Activated CD4-positive, alpha-beta T cell treated with anti-CD3 and anti-CD28 coated beads, Interleukin-2, Interleukin-4, amounts not matched to agents 100 ng/mL and 50 ng/mL, durations not matched to agents 16 hours and 8 hours (primary cell): Measurements from ENCODE around the gene ACSF3.
"Not testable (repeated sequence)": the region's sequence is repeated elsewhere in the genome, so short reads cannot be mapped to it uniquely, and the experiment has no call there.

Source experiments
- DNase-seq: peaks from one replicate; pipeline ENCODE4 v3.0.0-alpha.2; 2020; ENCODE audit warnings: low spot score

ACSF3 gene

DNA sequence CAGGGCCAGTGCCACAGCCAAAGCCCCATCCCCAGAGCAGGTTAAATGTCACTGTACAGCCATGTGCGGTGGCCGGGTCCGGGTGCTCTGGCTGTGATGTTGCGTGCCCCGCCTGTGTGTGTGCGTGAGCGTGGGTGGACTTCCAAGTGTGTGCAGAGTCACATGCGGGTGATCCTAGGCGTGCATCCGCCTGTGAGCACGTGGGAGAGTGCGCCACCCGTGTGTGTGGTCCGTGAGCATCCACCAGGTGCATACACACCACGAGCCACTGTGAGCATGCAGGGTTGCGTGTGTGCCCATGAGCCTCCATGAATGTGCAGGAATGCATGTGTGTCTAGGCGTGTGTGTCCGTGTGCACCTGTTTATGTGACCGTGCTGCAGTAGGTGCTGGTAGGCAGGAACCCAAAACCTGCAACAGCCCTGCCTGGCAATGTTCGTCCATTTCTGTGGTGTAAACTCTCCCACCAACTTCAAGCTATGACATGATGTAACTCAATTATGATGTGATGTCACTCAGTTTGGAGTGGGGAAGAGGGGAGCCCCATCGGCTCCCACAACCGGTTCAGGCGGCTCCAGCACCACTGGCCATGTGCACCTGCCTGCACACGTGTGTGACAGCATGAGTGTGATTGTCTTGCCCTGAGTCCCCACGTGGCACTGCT is 37.6 kb upstream of the ACSF3 start:
- DNase-seq: no peak

DNA sequence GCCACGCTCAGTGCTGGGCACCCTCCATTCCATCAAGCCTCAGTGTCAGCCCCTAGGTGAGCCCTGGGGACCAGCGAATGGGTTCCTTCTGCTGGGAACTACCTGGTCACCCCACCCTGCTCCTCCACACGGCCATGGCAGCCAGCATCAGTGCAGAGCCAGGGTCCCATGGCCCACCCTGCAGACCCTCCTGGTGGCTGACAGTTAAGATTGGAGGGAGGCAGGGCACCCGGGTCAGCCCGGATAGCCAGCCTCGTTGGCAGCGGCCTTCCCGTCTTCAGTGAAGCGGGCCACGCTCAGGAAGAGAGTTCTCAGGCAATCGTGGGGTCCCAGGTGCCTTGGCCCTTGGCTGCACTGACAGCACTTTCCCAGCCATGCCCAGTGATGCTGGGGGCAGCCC is 37.1 kb upstream of the ACSF3 start:
- DNase-seq: no peak

DNA sequence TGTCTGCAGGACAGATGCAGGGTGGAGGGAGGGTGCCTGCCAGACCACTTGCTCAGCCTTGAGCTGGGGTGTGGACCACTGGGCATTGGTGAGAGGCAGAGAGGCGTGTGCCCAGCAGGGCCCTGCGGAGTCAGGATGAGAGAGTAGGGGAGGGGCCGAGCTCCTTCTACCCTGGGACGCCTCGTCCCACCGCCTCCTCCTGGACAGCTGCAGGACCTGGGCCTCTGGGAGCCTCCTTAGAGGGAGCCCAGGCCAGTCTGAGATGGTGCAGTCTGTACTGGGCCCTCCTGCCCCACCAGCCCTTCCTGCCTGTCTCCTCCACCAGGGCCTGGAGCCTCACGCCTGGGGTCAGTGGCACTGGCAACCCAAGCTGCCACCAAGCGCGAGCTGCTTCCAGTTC is 35.9 kb upstream of the ACSF3 start:
- DNase-seq: no peak

DNA sequence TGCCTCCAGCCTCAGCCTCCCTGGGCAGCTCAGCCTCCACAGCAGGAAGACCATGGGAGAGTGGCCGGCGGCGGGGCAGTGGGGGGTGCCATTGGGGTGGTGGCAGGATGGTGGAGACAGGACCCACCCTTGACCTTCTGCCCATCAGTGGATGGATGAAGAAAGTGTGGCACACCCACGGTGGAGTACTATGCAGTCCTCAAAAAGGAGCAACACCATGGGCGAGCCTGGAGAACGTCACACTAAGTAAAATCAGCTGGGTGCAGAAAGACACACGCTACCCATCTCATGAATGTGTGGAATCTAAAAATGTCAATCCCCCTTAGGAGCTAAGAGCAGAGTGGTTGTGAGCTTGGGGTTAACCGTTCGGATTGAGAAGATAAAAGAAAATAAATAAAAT is 34.8 kb upstream of the ACSF3 start:
- no peak for DNase-seq

DNA sequence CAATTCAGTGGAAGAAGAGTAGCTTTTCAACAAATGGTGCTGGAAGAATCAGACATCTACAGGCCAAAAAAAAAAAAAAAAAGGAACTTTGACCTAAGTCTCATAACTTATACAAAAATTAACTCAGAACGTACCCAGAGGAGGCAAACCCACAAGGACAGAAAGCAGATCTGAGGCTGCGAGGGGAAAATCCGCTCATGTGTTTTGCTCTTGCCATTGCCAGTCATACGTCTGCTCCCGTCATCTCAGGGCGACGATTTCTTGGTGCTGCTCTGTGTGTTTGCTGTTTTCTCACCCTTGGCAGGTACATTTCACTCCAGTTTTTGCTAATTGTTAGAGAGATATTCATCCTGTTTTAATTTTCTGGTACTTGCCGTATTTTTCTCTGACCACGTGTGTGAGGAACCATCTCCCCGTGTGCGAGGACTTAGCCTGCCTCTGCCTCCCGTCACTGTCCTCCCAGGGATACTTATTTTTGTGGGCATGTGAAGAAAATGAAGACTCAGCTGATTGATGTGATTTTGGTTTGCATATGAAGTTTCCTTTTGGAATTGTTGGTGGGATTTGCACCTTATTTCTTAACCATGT is 33.4 kb upstream of the ACSF3 start:
- DNase-seq: peak; percentile 15

DNA sequence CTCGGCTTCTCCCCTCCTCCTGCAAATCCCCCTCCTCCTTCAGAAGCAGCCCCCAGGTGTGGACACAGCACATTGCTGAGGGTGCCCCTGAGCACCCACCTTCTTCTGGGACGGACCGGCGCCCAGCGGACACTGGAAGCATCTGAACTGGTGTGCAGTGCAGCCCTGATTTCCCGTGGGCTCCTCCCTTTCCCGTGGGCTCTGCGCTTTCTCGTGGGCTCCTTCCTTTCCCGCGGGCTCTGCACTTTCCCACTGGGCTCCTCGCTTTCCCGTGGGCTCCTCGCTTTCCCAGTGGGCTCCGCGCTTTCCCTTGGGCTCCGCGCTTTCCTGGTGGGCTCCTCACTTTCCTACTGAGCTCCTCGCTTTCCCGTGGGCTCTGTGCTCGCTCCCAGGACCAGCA is 32.6 kb upstream of the ACSF3 start:
- no peak for DNase-seq

DNA sequence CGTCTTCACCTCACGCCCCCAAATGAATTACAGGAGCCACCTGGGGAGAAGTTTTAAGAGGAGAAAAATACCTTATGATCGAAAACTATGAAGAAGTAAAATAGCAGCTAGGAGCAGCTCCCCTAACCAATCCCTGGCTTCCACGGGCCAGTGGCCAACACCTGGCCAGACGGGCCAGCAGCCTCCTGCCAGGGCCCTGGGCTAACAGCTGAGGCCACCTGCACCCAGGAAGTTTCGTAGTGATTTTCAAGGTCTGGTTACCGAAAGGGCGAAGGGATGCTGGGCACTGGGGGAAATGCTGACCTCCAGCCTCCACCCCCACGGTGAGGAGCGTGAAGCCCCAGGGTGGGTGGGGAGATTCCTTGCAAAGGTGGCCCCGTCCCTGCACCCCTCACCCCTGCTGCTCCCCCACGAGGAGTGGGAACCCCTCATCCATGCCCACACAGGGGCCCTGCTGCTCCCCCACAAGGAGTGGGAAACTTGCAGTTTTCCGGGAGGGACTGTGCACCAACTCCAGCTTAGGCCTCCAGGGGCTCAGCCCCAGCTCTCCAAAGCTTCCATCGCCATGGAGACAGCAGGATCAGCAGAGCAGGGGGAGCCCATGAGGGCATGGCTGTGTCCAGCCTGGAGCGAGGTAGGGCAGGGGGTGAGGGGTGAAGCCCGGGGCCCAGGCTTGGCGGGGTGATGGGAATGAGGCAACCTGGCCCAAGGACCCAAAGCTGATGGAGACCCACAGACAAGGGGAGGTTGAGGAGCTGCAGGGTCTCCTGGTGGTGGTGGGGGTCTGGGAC is 31.9 kb upstream of the ACSF3 start:
- DNase-seq: no peak

DNA sequence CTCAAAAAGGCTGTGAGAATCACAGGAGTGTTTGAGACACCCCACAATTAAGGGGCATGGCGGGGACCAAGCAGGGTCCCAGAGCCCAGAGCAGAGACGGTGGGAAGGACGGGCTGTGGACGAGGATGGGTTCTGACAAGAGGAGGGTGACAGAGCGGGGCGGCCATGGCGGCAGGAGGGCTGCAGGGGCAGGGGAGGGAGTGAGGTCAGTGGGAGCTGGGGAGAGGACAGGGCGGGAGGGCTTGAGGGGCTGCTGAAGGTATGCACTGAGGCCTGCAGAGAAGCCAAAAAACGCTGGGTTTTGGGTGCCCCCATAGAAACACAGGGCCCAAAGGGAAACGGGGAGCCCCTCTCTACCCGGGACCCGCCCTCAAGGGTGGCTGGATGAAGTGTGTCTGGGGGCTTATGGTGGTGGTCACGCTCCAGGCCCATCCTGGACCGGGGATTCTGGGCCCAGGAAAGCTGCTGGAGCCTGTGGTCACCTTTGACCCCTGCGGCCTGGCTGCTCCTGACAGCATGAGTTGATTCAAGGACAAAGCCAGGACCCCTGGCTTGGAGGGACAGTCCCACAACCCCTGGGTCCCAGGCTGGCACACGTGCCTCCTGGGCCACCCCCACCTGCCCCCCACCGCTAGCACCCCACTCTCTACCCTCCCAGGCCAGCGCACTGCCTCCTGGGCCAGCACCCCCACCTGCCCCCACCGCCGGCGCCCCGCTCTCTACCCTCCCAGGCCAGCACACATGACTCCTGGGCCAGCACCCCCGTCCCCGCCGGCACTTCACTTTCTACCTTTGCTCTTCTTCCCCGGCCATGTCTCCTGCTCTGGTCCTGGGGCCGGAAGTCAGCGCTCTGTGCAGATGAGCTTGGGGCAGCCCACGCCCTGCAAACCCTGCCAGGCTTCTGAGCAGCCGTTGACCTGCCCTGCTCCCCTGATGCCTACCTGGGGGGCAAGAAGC is 31.0 kb upstream of the ACSF3 start:
- DNase-seq: no peak

DNA sequence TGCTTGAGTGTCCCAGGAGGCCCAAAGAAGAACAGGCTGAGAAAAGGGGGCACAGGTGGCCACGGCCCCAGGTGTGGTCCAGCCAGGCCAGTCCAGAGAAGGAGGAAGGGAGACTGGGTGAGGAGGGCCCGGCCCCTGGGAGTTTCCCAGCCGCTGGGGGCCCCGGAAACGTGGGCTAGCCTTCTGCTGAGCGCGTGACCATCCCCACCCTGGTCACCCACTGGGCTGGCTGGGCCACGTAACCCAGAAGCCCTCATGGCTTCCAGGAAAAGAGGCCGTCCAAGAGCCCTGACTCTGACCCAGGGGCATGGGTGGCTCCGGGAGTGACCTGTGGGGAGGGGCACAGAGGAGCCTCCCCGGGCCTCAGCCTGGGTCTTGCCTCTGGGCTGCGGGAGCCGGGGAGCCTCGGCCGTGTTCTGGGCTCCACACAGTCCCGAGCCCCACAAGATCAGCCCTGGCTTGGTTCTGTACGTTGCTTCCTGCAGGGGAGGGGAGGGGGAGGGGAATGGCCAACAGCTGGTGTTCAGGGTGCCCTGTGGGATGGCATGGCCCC is 29.8 kb upstream of the ACSF3 start:
- DNase-seq: no peak

DNA sequence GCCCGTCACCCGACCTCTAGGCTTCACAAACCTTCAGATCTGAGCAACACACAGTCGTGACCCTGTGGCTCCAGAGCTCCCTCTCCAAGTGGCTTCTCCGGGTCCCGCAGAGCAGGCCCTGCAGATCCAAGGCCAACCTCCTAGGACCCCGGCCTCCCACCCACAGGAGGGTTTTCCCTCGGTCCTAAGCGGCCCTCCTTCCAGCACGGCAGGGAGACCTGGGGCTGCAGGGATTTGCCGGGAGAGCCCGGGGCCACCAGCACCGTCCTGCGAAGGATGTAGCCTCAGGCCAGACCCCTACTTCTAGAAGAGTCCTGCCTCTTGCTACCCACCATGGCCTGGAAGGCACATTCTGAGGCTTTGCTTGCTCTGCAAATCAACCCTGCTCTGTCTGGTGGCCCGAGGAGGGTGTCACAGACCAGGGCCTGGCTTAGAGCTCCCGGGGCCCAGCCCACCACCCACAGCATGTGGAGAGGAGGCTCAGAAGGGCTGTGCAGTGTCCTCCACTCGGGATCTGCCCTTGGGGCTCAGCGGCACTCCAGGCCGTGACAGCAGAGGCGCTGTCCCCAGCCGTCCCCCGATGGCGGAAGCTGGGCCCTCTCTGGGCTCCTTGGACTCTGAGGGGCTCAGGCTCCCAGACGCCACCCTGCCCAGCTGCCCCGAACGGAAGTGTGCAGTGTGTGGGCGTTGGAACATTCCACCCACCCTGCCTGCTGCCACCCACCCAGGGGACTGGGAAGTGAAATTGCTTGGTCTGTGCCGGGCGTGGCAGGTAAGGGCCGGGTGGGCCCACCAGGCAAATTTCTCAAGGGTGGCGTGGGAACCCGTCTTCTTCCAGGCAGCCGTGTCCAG is 28.8 kb upstream of the ACSF3 start:
- no peak for DNase-seq

DNA sequence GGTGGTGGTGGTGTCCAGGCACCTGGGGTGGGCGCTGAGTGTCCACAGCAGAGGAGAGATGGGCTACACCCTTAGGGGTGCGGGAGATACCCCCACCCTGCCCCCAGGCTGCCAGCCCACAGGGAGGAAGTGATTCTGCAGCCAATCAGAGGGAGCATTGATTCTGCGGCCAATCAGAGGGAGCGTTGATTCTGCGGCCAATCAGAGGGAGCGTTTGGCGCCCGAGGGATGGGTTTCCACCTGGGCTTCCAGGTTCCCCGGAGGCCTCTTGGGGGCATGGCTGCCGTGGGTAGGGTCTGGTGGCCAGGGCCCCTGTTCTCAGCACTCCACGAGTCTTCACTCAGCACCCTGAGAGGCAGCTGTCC is 28.2 kb upstream of the ACSF3 start:
- DNase-seq: no peak

DNA sequence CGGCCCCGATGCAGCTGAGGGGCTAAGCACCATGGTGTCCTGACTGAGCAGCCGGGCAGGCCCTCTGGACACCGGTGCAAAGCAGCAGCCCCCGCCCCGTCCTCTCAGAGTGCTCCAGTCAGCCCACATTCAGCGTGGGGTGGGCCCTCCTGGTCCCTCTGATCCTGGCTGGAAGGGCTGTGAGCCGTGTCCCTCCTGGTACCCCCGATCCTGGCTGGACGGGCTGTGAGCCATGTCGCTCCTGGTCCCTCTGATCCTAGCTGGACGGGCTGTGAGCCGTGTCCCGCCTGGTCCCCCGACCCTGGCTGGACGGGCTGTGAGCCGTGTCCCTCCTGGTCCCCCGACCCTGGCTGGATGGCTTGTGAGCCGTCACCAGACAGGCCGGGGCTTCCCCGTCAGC is 26.9 kb upstream of the ACSF3 start:
- no peak for DNase-seq

DNA sequence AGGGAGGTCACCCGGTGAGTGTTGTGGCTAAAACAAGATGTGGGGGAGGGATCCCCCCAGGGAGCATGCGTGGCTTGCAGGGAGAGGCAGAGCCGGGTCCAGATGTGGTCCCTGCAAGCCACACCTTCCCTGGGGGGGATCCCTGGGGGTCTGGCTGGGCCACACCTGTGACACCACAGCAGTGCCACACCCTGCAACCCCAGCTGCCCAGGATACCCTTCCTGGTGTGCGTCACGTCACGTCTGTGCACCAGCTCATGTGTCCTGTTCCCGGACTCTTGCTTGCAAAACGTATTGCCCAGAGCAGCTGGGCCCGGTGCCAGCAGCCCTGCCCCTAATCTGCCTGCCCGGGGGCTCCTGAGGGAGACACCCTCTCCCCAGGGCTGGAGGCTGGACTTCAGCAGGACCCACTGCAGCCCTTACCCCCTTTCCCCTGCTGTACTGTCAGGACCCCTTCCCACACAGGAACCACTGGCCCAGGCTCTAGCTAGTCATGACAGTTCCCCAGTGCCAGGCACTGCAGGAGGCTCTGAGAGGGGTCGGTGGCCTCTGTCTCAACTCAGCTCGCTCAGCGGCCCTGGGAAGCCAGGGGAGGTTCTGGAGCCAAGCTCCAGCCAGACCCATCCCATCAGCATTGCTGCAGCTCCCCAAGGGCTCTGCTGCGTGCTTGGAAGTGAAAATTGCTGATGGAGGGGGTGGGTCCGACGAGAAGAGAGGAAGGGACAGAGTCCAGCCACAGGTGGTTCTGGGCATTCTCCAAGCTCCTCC is 25.8 kb upstream of the ACSF3 start:
- no peak for DNase-seq

DNA sequence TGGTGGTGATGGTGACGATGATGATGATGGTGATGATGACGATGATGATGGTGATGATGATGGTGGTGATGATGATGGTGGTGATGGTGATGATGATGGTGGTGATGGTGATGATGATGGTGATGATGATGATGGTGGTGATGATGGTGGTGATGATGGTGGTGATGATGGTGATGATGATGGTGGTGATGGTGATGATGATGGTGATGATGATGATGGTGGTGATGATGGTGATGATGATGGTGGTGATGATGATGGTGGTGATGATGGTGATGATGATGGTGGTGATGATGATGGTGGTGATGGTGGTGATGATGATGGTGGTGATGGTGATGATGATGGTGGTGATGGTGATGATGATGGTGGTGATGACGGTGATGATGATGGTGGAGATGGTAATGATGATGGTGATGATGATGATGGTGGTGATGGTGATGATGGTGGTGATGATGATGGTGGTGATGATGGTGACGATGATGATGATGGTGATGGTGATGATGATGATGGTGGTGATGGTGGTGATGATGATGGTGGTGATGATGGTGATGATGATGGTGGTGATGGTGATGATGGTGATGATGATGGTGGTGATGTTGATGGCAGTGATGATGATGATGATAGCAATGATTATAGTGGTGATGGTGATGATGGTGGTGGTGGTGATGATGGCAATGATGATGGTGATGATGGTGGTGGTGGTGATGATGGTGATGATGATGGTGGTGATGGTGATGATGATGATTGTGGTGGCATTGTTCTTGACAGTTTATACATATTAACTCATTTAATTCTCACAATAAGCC is 24.6 kb upstream of the ACSF3 start:
- DNase-seq: not testable (repeated sequence)

DNA sequence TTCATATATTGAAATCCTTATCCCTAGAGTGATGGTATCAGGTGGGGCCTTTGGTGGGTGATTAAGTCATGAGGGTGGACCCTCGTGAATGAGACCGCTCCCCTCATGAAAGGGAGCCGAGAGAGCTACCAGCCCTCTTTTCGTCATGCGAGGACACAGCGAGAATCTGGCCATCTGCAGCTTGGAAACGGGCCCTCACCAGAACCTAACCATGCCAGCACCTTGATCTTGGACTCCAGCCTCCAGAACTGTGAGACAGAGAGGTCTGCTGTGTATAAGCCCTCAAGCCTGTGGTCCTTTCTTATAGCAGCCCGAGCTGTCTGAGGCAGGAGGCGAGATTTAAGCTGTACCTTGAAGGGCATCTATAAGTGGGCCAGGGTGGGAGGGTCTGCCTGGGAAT is 23.7 kb upstream of the ACSF3 start:
- DNase-seq: no peak

DNA sequence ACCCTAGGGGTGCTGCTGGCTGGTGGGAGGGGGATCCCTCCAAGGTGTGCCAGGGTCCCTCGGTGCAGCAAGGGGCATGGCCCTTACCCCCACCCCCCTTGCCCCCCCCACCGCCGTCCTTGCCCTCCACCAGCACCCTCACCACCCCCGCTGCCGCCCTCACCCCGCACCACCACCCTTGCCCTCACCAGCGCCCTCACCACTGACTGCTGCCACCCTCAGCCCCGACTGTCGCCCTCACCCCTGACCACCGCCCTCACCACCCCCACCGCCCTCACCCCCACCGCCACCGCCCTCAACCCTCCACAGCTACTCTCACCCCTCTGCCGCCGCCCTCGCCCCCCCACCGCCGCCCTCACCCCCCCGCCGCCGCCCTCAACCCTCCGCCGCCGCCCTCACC is 23.1 kb upstream of the ACSF3 start:
- no peak for DNase-seq

DNA sequence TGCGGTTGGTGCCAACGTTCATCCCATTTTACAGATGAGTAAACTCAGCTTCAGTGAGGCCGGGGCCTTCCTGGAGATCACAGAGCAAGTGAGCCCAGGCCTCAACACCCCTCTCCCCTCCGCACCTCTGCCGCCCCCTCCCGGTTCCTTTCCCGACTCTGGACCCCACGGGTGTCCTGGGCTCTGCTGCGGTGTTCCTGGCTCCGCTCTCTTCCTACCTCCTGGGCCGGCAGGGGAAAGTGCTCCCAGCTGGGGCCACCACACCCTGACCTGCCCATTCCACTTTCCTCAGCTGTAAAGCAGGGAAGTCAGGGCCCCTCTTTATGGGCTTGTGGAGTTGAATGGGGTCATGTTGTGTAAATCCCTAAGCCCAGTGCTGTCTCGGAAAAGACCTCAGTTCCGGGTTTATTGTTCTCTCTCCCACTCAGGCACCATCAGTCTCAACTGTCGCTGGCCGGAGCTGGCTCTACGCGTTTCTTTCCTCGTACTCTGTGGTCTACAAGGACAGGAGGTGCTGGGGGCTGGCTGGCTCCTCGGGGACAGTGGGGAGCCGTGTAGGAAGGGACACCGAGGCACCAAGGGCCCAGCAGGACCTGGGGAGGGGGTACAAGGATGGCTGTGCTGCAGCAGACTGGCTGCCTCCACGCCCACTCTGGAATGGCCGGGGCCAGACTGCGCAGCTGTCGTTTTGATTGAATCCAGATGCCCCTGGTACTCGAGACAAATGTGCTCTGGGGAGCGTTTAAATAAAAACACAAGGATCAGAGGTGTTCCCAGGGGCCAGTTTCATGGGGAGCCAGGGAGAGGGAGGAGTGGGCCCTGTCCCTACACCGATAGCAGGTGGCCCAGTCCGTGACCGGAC is 21.7 kb upstream of the ACSF3 start:
- no peak for DNase-seq

DNA sequence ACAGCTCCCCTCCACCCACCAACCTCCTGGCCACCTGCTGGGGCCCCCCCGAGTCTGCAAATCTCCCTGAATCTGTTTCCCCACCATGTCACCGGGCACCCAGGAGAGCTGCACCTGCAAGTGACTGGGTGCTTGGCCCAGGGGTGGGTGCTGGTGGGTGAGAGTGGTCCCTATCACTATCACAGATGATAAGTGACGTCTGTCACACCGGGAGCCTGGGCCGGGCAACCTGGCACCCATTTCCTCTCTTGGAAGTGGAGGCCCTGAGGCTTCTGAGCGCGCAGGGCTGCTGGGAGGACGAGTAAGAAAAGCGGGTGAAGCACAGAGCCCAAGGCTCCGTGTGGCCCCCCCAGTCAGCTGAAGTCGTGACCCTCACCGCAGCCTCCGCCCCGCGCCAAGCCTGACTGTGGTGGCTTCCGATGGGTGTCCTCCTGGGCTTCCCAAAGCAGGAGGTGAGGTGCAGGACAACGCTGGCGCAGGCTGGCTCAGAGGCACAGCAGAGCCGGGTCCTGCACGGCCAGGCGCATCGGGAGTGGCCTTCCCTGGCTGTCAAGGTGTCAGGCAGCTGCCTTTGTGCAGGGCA is 21.0 kb upstream of the ACSF3 start:
- DNase-seq: no peak
